NT2/D1 (cell line): ENCODE measurements around the gene ELOF1.

ENCODE experiments used
- DNase-seq: peaks from one replicate; pipeline ENCODE4 v3.0.0-alpha.2; 2011; ENCODE audit warnings: low read depth, low spot score
- H3K27me3 ChIP-seq: 2 replicates; pipeline ENCODE4 v1.6.0; 2011; ENCODE audit warnings: mild to moderate bottlenecking; ENCODE audit not compliant: insufficient read length, insufficient read depth
- H3K36me3 ChIP-seq: 2 replicates; pipeline ENCODE4 v1.6.1; 2011; ENCODE audit warnings: mild to moderate bottlenecking, low read length, mixed read lengths; ENCODE audit not compliant: insufficient read depth, insufficient read length
- H3K4me1 ChIP-seq: 2 replicates; pipeline ENCODE4 v1.5.1; 2011; ENCODE audit not compliant: insufficient read depth, insufficient read length
- H3K4me3 ChIP-seq: 2 replicates; pipeline ENCODE4 v1.5.1; 2011; ENCODE audit warnings: low read depth; ENCODE audit not compliant: insufficient read length
- H3K9ac ChIP-seq: 2 replicates; pipeline ENCODE4 v1.6.0; 2011; ENCODE audit warnings: low read depth; ENCODE audit not compliant: insufficient read length
- H3K9me3 ChIP-seq: 2 replicates; pipeline ENCODE4 v1.5.1; 2011; ENCODE audit warnings: mild to moderate bottlenecking, low read length; ENCODE audit not compliant: insufficient read depth
- SUZ12 ChIP-seq: IDR thresholded peaks from 2 replicates; pipeline ENCODE4 v1.6.1; 2011; ENCODE audit not compliant: insufficient read length, insufficient read depth; ENCODE audit errors: extremely low read depth
- YY1 ChIP-seq: IDR thresholded peaks from 2 replicates; pipeline ENCODE4 v1.6.1; 2011; ENCODE audit not compliant: insufficient read length, insufficient read depth
- ZNF274 ChIP-seq: IDR thresholded peaks from 2 replicates; pipeline ENCODE4 v1.6.1; 2011; ENCODE audit warnings: mild to moderate bottlenecking, low read depth, low read length

The ELOF1 gene

DNA sequence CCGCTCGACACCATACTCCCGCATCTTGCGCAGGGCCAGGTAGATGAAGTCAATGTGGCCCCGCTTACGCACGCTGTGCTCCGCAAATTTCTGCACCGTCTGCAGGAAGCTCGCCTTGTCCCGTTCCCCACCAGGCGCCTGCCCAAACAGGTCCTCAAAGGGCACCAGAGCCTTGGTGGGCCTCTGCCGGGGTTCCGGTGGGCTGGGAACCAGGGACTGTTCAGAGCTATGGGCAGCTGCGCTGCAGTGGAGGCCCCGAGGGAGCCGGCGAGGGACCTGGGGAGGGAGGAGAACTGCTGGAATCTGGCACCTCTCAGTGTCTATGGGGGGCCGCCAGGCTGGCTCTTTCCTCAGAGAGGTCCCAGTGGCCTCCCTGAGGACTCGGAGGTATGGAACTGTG is 45.1 kb downstream of the ELOF1 start:
- TF ChIP-seq YY1 (no peak), ZNF274 (no peak), SUZ12 (no peak)

DNA sequence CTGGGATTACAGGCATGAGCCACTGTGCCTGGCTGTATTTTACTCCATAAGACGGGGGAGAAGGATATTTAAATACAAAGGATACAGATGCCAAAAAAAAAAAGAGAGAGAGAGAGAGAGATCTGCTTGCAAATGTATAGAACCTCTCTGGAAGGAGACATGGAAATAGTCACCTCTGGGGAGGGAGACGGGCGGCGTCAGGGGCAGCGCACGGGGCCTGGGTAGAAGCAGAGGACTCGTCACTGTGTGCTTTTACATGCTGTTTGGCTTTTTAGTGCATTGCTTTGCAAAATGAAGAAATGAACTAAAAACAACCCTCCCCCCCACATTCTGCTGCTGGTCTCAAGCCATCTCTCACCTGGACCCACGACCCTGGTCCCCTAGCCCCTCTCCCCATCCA is 48.6 kb downstream of the ELOF1 start:
- no peak for TF ChIP-seq YY1
- TF ChIP-seq SUZ12, result no peak
- TF ChIP-seq ZNF274, result no peak

More for the DNA sequence above, 45.1 kb downstream of the ELOF1 start:
- no peak for DNase-seq
- Histone ChIP-seq H3K4me1 (no peaks in the 10 kb centered on the region), H3K9ac (no peak overlapping the region), H3K4me3 (no peak overlapping the region), H3K9me3 (no peaks in the 10 kb centered on the region), H3K36me3 (peaks cover 52% of the 10 kb centered on the region), H3K27me3 (no peaks in the 10 kb centered on the region)

DNA sequence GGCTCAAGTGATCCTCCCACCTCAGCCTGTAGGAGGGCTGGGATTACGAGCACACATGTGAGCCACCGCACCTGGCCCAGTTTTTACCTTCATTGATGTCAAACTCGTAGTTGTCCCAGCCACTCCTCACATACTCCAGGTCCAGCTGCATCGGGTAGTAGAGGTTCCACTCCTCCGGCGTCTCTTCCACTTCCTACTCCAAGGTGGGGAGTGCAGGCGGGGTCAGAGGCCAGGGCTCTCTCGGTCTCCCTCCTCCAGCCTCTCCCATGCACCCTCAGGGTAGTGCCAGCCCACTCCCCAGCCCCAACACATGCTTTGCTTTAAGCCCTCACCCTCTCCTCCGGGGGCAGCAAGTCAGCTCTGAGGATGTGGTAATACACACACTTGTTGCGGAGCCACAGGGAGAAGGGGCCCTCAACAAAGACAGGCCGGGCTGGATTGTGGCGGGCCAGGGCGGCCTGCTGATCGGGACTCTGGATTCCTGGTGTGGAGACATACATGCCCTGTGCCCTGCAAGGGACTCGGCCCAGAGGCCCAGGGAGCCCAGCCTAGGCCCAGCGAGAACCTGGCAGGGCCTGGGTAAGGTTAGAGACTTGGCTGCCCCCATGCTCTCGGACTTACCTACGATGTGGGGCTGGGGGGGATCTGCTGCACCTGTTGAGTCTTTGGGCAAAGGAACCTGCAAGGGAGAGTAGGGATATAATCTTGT is 51.5 kb downstream of the ELOF1 start:
- peaks cover 20% of the 10 kb centered on the region for H3K4me1 ChIP-seq
- H3K9ac ChIP-seq, result peak overlapping the region; percentile 6
- H3K4me3 ChIP-seq, result no peak overlapping the region
- H3K27me3 ChIP-seq, result no peaks in the 10 kb centered on the region
- H3K9me3 ChIP-seq, result no peaks in the 10 kb centered on the region
- TF ChIP-seq SUZ12 (no peak), ZNF274 (no peak), YY1 (no peak)
- H3K36me3 ChIP-seq, result peaks cover 39% of the 10 kb centered on the region
- no peak for DNase-seq

More for the DNA sequence above, 48.6 kb downstream of the ELOF1 start:
- Histone ChIP-seq H3K27me3 (no peaks in the 10 kb centered on the region), H3K9ac (no peak overlapping the region), H3K9me3 (no peaks in the 10 kb centered on the region), H3K36me3 (peaks cover 47% of the 10 kb centered on the region), H3K4me1 (peaks cover 16% of the 10 kb centered on the region), H3K4me3 (no peak overlapping the region)
- no peak for DNase-seq

DNA sequence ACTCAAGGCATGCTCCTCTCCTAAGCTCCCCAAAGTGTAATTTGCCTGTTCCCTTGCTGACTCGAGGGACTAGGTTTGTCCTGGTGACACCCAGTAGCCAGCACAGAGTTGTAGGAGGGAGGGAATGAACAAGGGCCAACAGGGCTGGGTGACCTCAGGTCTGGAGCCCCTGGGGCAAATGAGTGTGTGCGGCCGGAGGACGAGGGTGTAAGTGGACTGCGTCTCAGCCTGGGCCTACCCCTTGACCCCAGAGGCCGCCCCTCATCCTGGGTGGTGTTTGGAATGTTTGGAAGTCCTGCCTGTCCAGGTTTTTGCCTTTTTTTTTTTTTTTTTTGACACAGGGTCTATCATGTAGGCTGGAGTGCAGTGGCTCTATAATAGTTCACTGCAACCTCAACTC is 52.1 kb downstream of the ELOF1 start:
- Histone ChIP-seq H3K4me3 (no peak overlapping the region), H3K27me3 (no peaks in the 10 kb centered on the region), H3K9me3 (no peaks in the 10 kb centered on the region), H3K4me1 (peaks cover 20% of the 10 kb centered on the region), H3K36me3 (peaks cover 34% of the 10 kb centered on the region), H3K9ac (peak overlapping the region; percentile 33)
- TF ChIP-seq SUZ12 (no peak), ZNF274 (no peak)
- no peak for DNase-seq

DNA sequence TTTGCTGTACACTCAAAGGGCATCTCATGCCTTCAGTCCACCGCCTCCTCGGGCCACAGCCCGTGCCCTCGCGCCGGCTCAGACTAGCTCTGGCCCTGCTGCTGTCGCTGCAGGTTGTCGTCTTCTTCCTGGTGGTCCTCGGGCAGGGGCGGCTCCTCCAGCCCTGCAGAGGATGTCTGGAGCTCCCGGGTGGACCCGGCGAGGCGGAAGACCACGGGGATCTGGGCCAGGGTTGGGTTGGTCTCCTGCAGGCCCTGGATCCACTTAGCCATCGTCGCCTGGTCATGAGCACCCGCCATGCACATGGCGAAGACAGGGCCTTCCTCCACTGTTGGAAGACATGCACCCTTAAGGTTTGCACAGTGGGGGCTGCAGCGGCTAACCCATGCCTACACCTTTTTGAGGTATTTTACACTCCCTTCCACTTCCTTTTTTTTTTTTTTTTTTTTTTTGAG is 52.9 kb downstream of the ELOF1 start:
- Histone ChIP-seq H3K9ac (peak overlapping the region; percentile 98), H3K36me3 (peaks cover 34% of the 10 kb centered on the region), H3K4me1 (peaks cover 20% of the 10 kb centered on the region), H3K27me3 (no peaks in the 10 kb centered on the region), H3K9me3 (no peaks in the 10 kb centered on the region), H3K4me3 (peak overlapping the region; percentile 85)
- TF ChIP-seq ZNF274 (no peak), SUZ12 (no peak), YY1 (no peak)
- DNase-seq, result no peak

DNA sequence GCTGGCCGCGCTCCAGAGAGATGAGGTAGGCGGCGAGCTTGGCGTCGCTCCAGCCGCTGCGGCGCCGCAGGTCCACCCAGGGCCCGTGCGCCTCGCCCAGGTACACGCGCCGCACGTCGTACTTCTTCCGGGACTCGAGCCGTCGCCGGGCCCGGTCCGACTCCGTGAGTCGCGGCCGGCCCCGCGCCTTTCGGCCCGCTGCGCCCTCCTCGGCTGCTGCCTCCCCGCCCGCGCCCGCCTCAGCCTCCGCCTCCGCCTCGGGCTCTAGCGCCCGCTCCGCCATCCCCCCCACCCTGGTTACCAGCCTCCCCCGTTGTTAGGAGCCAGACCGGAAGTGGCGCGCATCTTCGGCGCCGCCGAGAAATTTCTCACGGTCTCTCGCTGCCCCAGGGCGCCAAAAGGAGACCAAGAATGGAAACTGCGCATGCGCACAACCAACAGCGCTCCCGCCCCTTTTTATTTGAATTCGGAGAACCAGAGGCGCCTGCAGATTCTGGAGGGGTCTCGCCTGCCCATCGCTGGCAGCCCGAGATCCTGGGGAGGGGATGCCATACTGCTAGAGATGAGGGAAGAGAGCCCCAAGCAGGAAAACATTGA is 53.4 kb downstream of the ELOF1 start, which contains the start of gene ZNF653:
TSS of gene ZNF653 (minus strand) at position 336 of the 597 bp plus-strand sequence. CDS start at position 283, 53 bp downstream.
- peak within 1 kb of the TSS; percentile 85 for H3K4me3 ChIP-seq
- H3K4me1 ChIP-seq, result peaks cover 20% of the 10 kb centered on the region
- peaks cover 29% of the 10 kb centered on the region for H3K36me3 ChIP-seq
- H3K27me3 ChIP-seq, result no peaks in the 10 kb centered on the region
- peak; percentile 95 for DNase-seq
- TF ChIP-seq SUZ12, result no peak
- no peak for TF ChIP-seq ZNF274
- no peak for TF ChIP-seq YY1
- no peaks in the 10 kb centered on the region for H3K9me3 ChIP-seq
- H3K9ac ChIP-seq, result peak within 1 kb of the TSS; percentile 98

DNA sequence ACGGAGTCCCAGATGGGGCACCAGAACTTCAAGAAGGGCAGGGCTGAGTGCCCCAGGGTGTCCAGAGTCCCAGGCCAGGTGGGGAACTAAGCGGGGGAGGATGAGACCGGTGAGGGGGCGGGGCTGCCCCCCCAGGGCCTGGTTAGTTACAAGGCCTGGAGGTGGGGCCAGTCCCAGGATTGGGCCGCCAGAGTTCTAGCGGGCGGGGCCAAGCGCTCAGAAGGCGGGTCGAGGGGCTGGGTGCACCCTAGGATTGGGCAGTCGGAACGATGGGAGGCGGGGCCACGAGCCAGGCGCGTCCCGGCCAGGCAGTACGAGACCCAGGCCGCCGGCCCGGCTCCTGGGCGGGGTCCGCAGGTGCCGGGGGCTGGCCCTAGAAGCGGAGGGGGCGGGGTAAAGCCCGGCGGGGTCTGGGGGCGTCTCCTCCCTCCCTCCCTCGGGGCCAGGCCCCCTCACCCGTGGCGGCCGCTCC is 54.0 kb downstream of the ELOF1 start:
- peaks cover 26% of the 10 kb centered on the region for H3K36me3 ChIP-seq
- no peaks in the 10 kb centered on the region for H3K9me3 ChIP-seq
- peak; percentile 93 for DNase-seq
- H3K4me3 ChIP-seq, result peak overlapping the region; percentile 85
- H3K27me3 ChIP-seq, result no peaks in the 10 kb centered on the region
- H3K9ac ChIP-seq, result peak overlapping the region; percentile 98
- TF ChIP-seq YY1, result no peak
- TF ChIP-seq ZNF274, result no peak
- TF ChIP-seq SUZ12, result no peak
- H3K4me1 ChIP-seq, result peaks cover 20% of the 10 kb centered on the region
